Measurements from ENCODE around the gene PSEN1. TPM values are rescaled to one million over a fixed set of nuclear protein-coding genes. Genes with fewer than 3 reads are reported as not detected.

The PSEN1 gene
- total RNA-seq, 1 donor from 2014 or later, result 75.3 TPM

- TF ChIP-seq, protein P1, sequence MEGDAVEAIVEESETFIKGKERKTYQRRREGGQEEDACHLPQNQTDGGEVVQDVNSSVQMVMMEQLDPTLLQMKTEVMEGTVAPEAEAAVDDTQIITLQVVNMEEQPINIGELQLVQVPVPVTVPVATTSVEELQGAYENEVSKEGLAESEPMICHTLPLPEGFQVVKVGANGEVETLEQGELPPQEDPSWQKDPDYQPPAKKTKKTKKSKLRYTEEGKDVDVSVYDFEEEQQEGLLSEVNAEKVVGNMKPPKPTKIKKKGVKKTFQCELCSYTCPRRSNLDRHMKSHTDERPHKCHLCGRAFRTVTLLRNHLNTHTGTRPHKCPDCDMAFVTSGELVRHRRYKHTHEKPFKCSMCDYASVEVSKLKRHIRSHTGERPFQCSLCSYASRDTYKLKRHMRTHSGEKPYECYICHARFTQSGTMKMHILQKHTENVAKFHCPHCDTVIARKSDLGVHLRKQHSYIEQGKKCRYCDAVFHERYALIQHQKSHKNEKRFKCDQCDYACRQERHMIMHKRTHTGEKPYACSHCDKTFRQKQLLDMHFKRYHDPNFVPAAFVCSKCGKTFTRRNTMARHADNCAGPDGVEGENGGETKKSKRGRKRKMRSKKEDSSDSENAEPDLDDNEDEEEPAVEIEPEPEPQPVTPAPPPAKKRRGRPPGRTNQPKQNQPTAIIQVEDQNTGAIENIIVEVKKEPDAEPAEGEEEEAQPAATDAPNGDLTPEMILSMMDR (IDR thresholded peaks at IDR 0.05; ENCODE audit: unreplicated experiment), result no peak
- Mint-ChIP-seq H3K36me3 (ENCODE audit: low read depth, unreplicated experiment) (peaks cover 35% of the 10 kb centered on the region), H3K4me3 (ENCODE audit: unreplicated experiment) (peak overlapping the region; percentile 56), H3K27ac (ENCODE audit: unreplicated experiment) (peak overlapping the region; percentile 27), H3K9me3 (ENCODE audit: unreplicated experiment) (no peaks in the 10 kb centered on the region), H3K27me3 (ENCODE audit: unreplicated experiment) (no peaks in the 10 kb centered on the region), H3K4me1 (ENCODE audit: unreplicated experiment) (no peaks in the 10 kb centered on the region)
- no peak for DNase-seq (ENCODE audit: low spot score)
Observed at GRCh38 chr14:73102806-73103497, 33.4 kb upstream of the PSEN1 start.

DNA sequence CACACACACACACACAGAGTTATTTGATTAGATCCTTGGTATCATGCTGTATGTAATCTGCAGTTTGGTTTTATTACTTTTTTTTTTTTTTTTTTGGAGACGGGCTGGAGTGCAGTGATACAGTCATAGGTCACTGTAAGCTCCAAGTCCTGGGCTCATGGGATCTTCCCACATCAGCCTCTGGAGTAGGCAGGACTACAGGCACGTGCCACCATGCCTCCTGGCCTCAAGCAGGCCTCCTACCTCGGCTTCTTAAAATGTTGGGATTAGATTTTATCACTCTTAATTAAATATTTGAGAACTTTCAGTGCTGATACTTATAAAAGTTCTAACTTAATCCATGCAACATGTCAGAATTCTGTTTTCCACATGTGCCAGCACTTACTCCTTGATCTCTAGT, 31.3 kb upstream of the PSEN1 start:
- Mint-ChIP-seq H3K9me3 (ENCODE audit: unreplicated experiment) (no peaks in the 10 kb centered on the region), H3K36me3 (ENCODE audit: low read depth, unreplicated experiment) (peaks cover 35% of the 10 kb centered on the region), H3K4me3 (ENCODE audit: unreplicated experiment) (no peak overlapping the region)

DNA sequence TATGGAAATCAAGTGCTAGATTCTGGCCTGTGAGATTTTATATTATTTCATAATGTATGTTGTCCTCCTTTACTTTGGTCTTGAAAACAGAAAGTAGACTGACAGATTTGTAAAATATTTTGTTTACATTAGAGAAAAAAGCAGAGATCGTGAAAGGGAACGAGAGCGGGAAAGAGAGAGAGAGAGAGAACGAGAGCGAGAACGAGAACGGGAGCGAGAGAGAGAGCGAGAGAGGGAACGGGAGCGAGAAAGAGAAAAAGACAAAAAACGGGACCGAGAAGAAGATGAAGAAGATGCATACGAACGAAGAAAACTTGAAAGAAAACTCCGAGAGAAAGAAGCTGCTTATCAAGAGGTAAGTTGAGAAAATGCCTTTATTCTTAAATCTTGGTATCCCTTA, 30.6 kb upstream of the PSEN1 start:
- no peaks in the 10 kb centered on the region for H3K4me1 Mint-ChIP-seq (ENCODE audit: unreplicated experiment)
- DNase-seq (ENCODE audit: low spot score), result no peak
- H3K9me3 Mint-ChIP-seq (ENCODE audit: unreplicated experiment), result no peaks in the 10 kb centered on the region
- TF ChIP-seq, protein P1 (IDR thresholded peaks at IDR 0.05; ENCODE audit: unreplicated experiment), result no peak
- no peaks in the 10 kb centered on the region for H3K27me3 Mint-ChIP-seq (ENCODE audit: unreplicated experiment)
- peaks cover 32% of the 10 kb centered on the region for H3K36me3 Mint-ChIP-seq (ENCODE audit: low read depth, unreplicated experiment)
- H3K4me3 Mint-ChIP-seq (ENCODE audit: unreplicated experiment), result no peak overlapping the region
- no peak overlapping the region for H3K27ac Mint-ChIP-seq (ENCODE audit: unreplicated experiment)

More for the DNA sequence above, 31.3 kb upstream of the PSEN1 start:
- H3K4me1 Mint-ChIP-seq (ENCODE audit: unreplicated experiment), result no peaks in the 10 kb centered on the region
- no peak overlapping the region for H3K27ac Mint-ChIP-seq (ENCODE audit: unreplicated experiment)
- H3K27me3 Mint-ChIP-seq (ENCODE audit: unreplicated experiment), result no peaks in the 10 kb centered on the region
- no peak for DNase-seq (ENCODE audit: low spot score)
- TF ChIP-seq, protein P1 (IDR thresholded peaks at IDR 0.05; ENCODE audit: unreplicated experiment), result no peak

DNA sequence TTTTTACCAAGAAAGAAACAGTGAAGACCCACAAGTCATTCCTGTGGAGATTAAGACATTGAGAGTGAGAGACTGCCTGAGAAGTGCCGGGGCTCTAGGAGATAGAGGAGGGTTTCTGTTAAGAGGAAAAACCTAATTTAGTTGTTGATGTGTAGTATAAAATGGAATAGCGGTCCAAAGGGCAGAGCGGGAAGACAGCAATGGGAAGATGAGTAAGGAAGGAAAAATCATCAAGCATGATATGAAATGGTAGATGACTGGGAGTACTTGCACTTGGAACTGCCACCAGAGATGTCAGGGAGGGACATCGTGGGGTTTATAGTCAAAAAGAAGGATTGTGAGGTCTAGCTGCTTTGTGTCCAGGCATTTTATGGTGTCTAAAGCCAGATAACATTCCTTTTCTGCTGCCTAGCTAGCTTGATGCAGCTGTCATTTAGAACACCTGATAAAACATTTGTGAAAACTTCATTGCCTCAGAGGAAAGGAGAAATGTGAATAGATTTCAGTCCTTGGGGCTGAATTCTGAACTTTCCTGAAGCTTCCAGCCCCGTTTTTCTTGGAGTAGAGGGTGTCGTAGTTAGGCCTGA, 20.1 kb upstream of the PSEN1 start:
- H3K36me3 Mint-ChIP-seq (ENCODE audit: low read depth, unreplicated experiment), result peaks cover 34% of the 10 kb centered on the region
- TF ChIP-seq, protein P1 (IDR thresholded peaks at IDR 0.05; ENCODE audit: unreplicated experiment), result no peak
- no peaks in the 10 kb centered on the region for H3K27me3 Mint-ChIP-seq (ENCODE audit: unreplicated experiment)
- H3K4me3 Mint-ChIP-seq (ENCODE audit: unreplicated experiment), result peak overlapping the region; percentile 27
- H3K4me1 Mint-ChIP-seq (ENCODE audit: unreplicated experiment), result no peaks in the 10 kb centered on the region
- H3K27ac Mint-ChIP-seq (ENCODE audit: unreplicated experiment), result no peak overlapping the region
- no peak for DNase-seq (ENCODE audit: low spot score)
- H3K9me3 Mint-ChIP-seq (ENCODE audit: unreplicated experiment), result no peaks in the 10 kb centered on the region
